Brain pericyte (primary cell): ENCODE measurements around the gene SLC25A41.

Source experiments
- DNase-seq: peaks from one replicate; pipeline ENCODE4 v3.0.0-alpha.2; 2012; ENCODE audit warnings: low read depth, low spot score

Gene SLC25A41

DNA sequence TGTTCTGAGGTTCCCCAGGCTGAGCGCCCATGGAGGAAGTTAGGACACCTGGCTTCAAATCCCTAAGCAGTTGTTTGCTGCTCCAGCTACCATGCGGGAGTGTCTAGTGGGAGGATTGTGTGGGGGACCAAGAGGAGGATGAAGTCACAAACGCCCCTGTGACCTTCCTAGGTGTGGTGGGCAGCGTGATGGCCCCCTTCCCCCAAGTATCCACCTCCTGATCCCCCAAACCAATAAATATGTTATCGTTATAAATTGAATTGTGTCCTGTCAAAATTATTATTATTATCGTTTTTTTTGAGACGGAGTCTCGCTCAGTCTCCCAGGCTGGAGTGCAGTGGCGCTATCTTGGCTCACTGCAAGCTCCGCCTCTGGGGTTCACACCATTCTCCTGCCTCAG, at the start of gene SLC25A41:
Gene SLC25A41 (minus strand): TSS at position 101 of the 400 bp plus-strand sequence. CDS start 70 bp downstream, at position 31.
- DNase-seq = no peak

DNA sequence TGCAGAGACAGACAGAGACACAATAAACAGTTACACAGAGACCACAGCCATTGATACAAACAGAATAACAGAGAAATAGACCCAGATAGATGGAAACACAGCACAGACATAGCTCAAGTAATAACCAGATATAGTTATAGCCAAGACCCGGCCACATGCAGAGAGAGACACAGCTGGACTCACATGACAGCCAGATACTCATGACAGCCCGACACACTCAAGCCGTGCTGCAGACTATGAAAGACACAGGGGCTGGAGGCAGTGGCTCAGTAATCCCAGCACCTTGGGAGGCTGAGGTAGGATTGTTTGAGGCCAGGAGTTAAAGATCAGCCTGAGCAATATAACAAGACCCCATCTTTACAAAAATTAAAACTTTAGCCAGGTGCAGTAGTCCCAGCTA, 49.7 kb upstream of the SLC25A41 start:
- DNase-seq = no peak

- DNase-seq = no peak
Measured at GRCh38 chr19:6482343-6482686, 48.8 kb upstream of the SLC25A41 start.

GRCh38 chr19:6481541-6482342, 48.2 kb upstream of the SLC25A41 start, which contains the start of gene DENND1C:
DENND1C (minus strand) TSS chr19:6481787; CDS start chr19:6481695, 92 bp downstream.
- DNase-seq = no peak

DNA sequence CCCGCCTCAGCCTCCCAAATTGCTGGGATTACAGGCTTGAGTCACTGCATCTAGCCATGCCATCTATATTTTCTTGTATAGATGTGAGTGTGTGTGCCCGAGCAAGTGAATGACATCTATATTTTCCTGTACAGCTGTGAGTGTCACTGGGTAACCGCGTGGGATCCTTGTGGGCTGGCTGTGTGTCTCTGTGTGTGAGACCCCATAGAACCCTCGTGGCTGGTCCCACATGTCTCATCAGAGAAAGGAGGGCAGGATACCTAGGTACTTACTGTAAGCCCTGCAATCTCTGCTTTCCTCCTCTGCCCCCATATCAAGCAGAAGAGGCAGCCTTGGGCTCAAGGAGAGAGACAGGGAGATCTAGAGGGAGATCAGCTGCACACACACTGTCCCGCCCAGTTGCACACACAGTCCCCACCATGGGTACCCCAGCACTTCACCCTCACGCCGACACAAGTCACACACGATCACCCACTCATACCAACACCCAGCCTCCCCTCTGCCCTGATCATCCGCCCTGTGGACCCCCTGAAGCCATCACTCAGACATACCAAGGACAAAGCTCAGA, 47.4 kb upstream of the SLC25A41 start:
- DNase-seq = no peak

- no peak for DNase-seq
Measured at GRCh38 chr19:6479836-6480398, 46.4 kb upstream of the SLC25A41 start.

- no peak for DNase-seq
Measured at GRCh38 chr19:6478815-6479214, 45.3 kb upstream of the SLC25A41 start.

- no peak for DNase-seq
Measured at GRCh38 chr19:6476896-6477431, 43.4 kb upstream of the SLC25A41 start.

DNA sequence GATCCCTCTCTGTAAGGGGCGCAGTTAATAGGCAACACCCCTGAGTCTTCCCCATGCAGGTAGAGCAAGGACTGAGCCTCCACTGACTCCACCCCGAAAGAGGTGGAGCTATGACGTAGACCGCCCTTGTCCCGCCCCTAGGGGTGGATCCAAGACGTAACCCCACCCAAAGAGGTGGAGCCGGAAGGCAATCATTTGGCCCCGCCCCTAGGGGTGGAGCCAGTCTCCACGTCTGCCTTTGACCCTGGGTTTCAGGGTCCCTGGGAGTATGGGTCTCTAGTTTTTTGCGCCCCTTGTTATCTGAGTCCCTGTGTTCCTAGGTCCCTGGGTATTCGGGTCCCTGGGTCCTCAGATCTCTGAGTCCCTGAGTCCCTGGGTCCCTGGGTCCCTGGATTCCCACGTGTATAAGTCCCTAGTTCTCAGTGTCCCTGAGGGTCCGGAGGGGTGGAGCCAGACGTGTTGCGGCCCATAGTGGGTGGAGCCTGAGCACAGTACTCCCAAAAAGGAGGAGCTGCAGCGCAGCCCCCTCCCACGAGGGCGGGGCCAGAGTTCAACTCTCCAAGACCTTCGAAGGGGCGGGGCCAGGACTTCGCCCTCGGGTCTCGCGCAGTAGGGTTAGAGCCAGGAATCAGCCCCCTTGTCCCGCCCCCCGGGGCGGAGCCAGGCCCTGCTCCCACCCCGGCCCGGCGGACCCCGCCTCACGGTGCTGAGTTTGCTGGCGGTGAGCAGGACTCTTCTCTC, 42.8 kb upstream of the SLC25A41 start:
- no peak for DNase-seq

- no peak for DNase-seq
Measured at GRCh38 chr19:6475321-6476108, 42.0 kb upstream of the SLC25A41 start.

DNA sequence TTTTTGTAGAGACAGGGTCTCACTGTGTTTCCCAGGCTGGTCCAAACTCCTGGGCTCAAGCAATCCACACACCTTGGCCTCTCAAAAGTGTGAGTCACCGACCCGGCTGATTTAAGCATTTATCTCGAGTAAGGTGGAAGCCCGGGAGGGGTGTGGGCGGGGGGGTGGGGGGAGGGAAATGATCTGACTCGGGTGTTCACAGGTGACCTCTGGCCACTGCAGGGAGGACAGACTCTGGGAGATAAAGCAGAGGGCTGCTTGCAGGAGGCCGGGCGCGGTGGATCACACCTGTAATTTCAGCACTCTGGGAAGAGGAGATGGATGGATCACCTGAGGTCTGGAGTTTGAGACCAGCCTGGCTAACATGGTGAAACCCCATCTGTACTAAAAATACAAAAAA, 40.1 kb upstream of the SLC25A41 start:
- no peak for DNase-seq

- no peak for DNase-seq
Measured at GRCh38 chr19:6472713-6473112, 39.1 kb upstream of the SLC25A41 start.

DNA sequence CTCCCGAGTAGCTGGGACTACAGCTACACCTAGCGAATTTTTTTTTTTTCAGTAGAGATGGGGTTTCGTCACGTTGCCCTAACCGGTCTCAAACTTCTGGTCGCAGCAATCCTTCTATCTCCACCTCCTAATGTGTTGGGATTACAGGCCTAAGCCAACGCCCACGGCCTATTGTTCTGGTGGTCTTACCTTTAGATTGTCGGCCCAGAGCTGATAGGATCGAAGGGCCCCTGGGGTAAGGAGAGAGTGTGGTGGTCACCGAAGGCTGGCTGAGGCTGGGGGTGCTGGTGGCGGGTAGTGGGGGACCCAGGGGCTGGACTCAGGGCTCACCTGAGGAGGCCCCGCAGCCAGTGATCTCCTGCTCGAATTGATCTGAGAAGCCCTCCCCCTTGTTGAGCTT, 37.5 kb upstream of the SLC25A41 start:
- DNase-seq = no peak

GRCh38 chr19:6470173-6470572, 36.6 kb upstream of the SLC25A41 start:
- no peak for DNase-seq

DNA sequence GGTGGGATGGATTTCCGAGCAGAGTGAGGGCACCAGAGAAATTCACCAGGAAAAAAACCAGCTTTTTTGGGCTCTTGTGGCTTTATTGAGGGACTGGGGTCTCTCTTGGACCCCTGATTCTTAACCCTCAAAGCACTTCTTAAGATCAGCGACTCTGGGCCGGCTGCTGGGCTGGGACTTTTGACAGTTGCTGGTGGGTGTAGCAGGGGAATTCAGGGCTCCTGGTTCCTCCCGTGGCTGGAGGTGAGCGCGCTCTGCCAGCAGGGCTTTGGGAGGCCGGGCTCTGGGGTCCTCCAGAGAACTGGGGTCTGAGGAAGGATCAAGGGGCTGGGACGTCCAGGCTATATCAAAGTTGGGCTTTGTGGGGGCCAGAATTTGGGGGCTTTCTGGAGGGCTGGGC, 33.8 kb upstream of the SLC25A41 start:
- DNase-seq = no peak

DNA sequence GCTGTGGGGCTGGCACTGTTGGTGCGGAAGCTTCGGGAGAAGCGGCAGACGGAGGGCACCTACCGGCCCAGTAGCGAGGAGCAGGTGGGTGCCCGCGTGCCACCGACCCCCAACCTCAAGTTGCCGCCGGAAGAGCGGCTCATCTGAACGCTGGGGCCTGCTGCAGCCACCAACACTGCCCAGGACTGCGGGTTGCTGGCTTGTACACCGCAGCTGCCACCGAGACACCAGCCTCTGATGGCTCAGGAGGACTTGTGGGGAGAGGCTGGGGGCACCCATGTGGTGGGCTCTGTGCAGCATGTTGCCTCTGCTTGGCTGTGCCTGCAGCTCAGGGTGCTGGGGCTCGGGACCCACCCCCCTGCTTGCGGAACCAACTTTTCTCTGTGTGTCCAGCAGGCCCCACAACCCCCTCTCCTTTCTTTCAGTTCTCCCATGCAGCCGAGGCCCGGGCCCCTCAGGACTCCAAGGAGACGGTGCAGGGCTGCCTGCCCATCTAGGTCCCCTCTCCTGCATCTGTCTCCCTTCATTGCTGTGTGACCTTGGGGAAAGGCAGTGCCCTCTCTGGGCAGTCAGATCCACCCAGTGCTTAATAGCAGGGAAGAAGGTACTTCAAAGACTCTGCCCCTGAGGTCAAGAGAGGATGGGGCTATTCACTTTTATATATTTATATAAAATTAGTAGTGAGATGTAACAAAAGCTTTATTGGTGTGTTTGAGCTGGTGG, 33.1 kb upstream of the SLC25A41 start:
- no peak for DNase-seq

DNA sequence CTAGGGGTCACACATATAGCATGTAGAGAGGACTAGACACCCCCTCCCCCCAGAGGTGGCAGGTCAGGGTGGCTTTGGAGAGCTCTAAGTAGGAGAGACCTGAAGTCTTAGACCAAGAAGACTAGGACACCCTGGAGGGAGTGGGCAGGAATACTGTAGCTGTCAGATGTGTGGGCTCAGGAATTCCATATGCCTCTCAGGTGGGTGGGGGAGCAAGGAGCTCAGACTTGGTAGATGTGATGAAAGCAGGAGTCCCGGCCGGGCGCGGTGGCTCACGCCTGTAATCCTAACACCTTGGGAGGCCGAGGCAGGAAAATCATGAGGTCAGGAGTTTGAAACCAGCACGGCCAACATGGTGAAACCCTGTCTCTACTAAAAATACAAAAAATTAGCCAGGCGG, 32.1 kb upstream of the SLC25A41 start:
- DNase-seq = no peak

DNA sequence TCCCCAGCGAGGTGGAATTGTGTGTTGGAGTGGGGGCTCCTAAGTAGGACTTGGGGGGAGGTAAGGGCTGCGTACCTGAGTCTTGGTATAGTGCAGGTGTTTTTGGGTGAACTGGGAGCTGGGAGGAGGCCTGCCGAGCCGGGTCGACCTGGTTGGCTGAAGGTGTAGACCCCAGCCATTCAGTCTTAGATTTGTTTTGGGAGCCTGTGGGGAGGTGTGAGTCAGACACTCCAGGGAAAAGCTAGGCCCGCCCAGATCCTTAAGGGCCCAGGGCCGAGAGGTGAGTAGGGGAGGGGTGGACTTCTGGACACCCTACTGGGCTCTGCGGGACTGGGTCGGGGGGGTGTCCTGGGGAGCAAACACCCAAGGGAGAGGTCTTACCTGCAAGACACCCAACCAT, 31.4 kb upstream of the SLC25A41 start:
- DNase-seq = no peak

GRCh38 chr19:6464070-6464873, 30.7 kb upstream of the SLC25A41 start, which contains the start of gene CRB3:
CRB3 (plus strand) TSS chr19:6464271; CDS start chr19:6464702, 431 bp downstream.
- DNase-seq = no peak
